CD4-positive, alpha-beta T cell treated with Interleukin-21 for 1 hour (primary cell): ENCODE results near the gene MUTYH.
A peak's percentile ranks its signal among the peaks of the same experiment; 100 is the strongest.
"Not testable (repeated sequence)": the region's sequence is repeated elsewhere in the genome, so short reads cannot be mapped to it uniquely, and the experiment has no call there.

Experiments
- DNase-seq: peaks from one replicate; pipeline ENCODE4 v3.0.0-alpha.2; 2020

MUTYH gene

GRCh38 chr1:45339789-45340558, at the start of gene MUTYH, which contains the start of gene TOE1:
Gene MUTYH (minus strand): TSS chr1:45340440. CDS start chr1:45334505, 5,935 bp downstream.
Gene TOE1 (plus strand): TSS chr1:45340170. CDS start chr1:45340253, 83 bp downstream.
- DNase-seq, result peak; percentile 92

DNA sequence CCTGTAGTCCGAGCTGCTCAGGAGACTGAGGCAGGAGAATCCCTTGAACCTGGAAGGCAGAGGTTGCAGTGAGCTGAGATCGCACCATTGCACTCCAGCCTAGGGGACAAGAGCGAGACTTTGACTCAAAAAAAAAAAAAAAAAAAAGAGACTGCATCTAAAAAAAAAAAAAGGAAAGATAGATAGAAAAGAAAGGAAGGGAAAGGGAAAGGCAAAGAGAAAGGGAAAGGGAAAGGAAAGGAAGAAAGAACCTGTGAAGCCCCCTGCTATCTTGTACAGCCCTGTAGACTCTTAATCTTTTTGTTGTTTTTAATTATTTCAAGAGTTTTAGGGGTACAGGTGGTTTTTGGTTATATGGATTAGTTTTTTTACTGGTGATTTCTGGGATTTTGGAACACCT, 46.0 kb upstream of the MUTYH start:
- no peak for DNase-seq

DNA sequence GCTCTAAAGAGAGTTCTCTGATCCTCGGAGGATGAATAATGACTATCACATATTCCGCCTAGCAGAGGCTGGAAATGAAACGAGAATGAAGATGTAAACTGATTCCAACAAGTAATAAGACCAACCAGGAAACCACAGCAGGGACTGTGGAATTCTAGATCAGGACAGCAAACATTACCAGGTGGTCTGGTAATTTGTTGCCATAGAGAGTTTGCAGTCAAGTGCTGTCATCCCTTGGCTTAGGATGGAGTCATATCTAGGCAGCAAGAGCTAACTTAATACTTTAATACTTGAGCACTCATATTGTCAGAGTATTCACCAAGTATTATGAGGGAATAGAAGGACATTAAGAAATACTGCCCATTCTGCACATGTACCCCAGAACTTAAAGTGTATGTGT, 45.1 kb upstream of the MUTYH start:
- DNase-seq, result no peak

GRCh38 chr1:45384213-45384612, 44.0 kb upstream of the MUTYH start:
- not testable (repeated sequence) for DNase-seq

DNA sequence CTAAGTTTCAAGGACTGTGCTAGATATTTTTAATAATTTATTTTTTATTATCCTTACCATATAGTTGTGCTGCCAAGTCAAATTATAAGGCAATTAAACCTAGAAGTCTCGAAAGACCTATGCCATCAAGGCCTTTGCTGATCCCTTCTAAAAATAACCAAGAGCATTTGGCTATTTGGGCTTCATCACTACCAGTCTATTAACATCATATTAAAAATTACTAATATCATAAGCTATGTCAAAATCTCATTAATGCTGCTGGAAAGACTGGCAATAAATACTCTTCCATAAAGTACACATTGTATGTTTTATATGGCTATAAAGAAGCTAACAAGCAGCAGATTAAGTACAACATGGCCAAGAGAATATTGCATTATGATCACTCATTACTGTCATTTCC, 43.0 kb upstream of the MUTYH start:
- DNase-seq, result no peak

DNA sequence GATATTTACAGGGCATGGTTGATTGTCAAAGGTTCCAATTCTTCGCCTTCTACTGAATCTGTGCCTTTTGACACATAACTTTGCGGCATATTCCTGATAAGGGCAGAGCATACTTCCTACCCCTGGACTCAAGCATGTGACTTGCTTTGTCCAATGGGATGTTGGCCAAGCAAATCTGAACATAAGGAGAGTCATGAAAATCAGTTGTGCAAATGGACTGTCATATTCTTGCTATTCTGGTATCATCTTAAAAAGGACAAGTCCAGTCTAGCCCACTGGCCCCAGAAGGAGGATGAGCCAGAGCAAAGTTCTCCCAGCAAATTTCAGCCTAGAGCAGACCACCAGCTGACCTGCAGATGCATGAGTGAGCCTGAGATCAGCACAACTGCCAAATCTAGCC, 41.0 kb upstream of the MUTYH start:
- DNase-seq, result no peak

- no peak for DNase-seq
These were observed 40.5 kb upstream of the MUTYH start for GRCh38 chr1:45380730-45381129.

DNA sequence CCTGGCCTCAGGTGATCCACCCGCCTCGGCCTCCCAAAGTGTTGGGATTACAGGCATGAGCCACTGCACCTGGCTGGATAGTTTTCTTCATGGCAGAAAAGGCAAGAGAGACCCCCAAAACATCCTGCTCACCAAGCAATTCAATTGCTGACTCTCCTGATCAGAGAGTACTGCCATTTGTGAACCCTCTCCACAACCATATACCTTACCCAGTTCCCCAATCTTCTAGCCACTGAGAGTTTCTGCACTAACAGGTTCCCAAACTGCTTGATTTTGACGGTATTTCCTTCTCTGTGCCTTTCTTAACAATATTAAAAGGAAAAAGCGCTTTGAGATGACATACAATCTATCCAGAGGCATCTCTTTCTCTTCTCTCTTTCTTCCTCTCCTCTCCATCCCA, 39.9 kb upstream of the MUTYH start:
- DNase-seq, result no peak

DNA sequence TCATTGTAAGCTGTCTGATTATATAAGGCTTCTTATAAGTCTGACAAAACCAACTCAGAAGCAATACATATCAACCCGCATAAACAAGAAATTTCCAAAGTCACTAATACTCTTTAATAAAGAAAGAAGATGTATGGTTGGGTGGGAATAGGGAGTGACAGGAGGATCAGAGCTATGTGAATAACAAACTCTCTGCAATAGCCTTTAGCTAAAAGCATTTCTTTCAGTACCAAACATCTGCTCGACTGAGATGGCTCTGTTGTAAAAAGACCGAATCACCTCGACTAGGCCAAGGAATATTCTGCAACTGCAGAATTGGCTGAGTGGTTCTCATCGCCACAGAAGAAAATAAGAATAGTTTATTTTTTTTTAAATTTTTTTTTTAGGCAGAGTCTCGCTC, 39.3 kb upstream of the MUTYH start:
- no peak for DNase-seq

DNA sequence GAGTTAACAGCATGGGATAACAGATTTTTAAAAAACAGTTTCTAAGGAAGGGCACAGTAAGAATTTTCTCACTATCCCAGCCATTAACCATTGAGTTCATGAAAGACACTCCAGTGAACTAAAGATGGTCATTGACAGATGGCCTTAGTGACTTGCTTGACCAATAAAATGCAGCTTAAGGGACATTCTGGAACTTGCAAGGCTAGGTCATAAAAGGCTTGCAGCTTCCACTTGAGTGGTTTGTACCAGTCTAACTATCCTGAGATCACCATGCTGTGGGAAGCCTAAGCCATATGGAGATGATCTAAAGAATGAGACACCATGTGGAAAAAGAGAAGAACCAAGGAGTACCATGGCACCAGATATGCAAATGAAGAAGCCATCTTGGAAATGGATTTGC, 37.9 kb upstream of the MUTYH start:
- DNase-seq, result no peak

GRCh38 chr1:45375104-45376090, 35.2 kb upstream of the MUTYH start:
- DNase-seq, result no peak

DNA sequence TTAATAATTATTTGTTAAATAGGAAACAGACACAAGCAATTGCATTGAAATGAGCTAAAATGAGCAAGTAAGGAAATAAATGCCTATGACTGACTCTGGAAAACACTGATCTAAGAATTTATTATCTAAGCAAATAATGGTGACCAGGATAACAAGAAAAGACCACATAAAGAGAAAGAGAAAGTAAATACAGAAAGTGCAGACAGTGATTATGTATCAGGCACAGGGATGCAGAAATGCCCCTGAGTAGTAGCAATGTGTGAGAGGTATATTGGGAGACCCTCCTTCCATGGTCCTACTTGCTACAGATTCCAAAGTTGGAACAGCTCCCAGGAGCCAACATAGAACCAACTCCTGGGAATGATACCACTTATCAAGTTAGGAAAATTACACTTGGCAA, 33.3 kb upstream of the MUTYH start:
- DNase-seq, result no peak

GRCh38 chr1:45370575-45370974, 30.3 kb upstream of the MUTYH start:
- DNase-seq, result no peak

- no peak for DNase-seq
These were observed 24.8 kb upstream of the MUTYH start for GRCh38 chr1:45365051-45365450.

DNA sequence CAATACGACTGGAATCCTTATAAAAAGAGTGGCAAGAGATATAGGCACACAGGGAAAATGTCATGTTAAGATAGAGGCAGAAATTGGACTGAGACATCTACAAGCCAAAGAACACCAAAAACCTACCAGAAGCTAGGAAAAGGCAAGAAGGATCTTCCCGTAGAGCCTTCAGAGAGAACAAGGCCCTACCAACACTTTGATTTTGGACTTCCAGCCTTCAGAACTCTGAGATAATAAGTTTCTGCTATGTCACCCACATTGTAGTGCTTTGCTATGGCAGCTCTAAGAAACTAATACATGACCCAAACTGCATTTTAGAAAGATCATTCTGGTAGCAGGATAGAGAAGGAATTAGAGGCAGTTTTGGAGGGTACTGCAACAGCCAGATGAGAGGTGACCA, 24.1 kb upstream of the MUTYH start:
- DNase-seq, result no peak

- not testable (repeated sequence) for DNase-seq
These were observed 20.7 kb upstream of the MUTYH start for GRCh38 chr1:45360981-45361380.

DNA sequence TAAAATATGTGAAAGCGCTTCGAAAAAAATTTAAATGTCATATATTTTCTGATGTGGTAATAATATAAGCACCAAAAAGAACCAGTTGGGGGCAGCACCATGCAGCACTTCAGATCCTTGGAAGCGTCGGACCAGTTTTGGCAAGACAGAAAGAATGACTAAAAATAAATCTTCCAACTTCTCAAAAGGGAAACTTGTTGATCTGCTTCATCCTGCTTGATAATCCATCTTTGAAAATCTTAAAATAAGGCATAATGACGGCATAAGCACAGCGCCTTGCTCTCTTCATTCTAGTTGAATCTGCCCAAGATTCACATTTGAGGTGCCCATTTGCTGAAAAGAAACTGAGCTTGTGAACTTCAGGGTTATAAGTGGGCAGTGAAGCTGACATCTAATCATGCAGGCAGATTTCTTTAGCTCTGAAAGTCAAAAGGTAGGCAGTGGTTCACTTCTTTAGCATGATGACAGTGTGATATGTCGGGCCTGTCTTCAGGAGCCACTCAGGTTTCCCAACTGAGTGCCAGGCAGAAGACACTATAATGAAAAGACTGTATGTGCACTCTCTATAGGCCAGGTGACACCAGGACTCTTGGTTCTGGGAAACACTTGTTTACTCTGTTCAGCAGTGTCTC, 19.8 kb upstream of the MUTYH start:
- peak; percentile 64 for DNase-seq

- DNase-seq, result no peak
These were observed 15.9 kb upstream of the MUTYH start for GRCh38 chr1:45356186-45356585.

GRCh38 chr1:45355683-45356082, 15.4 kb upstream of the MUTYH start:
- DNase-seq, result no peak

GRCh38 chr1:45354838-45355237, 14.6 kb upstream of the MUTYH start:
- no peak for DNase-seq

DNA sequence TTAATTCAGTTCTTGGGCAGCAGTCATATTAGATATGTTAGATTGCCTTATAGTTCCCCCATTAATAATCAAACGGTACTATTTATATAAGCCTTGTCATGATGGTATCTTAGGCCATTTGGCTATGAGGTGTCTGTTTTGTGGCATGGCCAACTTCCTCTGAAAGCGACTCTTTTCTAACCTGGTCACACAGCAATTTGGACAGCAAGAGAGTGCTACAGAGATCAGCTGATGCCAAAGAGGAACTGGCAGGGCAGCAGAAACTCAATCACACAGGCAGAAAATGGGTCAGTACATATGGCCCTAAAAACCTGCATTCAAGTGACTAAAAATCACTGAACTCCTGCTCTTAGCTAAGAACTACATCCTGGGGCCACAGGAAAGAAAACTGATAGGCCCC, 13.4 kb upstream of the MUTYH start:
- no peak for DNase-seq

DNA sequence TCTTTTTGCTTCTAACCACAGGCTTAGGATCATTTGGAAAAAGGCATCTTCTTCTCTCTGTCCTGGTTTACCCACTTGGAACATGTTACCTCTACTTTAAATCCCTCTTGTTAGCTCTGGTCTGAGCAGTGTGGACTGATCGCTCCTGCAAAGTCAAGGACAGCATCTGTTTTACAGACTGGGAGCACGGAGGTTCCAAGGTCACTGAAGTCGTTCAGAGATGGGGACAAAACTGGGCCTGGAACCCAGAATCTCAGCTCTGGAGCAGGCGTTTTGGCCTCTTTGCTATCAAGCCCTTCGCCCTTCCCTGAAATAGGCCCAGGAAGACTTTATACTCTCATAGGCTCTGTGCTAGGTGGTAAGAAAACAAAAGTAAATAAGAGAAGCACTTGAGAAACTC, 11.3 kb upstream of the MUTYH start:
- DNase-seq, result no peak

DNA sequence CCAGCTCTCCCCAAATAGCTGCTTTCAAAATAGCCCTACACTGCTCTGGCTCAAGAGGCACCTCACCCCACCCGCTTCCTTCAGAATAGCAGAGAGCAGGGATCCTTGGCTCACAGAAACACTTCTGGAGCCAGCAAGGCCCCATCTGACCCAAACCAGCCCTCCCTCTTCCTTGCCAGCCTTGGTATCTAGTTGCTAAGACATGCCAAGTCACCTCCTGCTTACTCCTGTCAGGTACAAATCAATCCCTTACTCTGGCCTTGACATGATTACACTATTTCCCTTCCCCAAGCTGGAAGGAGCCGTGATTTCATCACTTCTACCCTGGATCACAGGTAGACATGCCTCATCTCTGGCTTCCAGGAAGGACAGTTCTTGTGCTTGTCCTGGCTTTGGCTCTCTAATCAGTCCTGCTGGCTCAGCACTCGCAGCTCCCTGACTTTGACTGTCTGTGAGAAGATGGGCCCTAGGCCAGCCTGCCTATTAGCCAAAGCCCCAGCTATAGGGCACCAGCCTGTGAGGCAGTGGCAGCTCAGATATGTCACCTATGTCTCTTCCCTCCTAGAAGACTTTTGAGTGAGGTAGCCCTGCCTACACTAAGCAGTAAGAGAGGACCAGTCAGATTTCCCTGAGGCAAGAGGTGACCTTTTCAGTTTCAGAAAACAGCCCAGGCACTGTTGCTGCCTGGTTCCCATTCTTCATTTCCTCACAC, 8.9 kb upstream of the MUTYH start:
- no peak for DNase-seq
